ENCODE data around the gene MUSTN1. TPM values are rescaled to one million over a fixed set of nuclear protein-coding genes. Genes with fewer than 3 reads are reported as not detected.
A peak's percentile ranks its signal among the peaks of the same experiment; 100 is the strongest.

Gene MUSTN1
- total and polyA plus RNA-seq, 2 of the 13 experiments (the other 11 are each of a cell fraction or from before 2014, with no cell fraction given), result 0.84 to 1.4 TPM

GRCh38 chr3:52794612-52795099 is 40.2 kb downstream of the MUSTN1 start, which contains the start of gene ITIH3 (continued):
- TF ChIP-seq ZNF318 (CRISPR knock-in tag; IDR thresholded peaks at IDR 0.05) (no peak), ZNF850 (CRISPR knock-in tag; conservative IDR thresholded peaks at IDR 0.05) (no peak), ZNF564 (CRISPR knock-in tag; IDR thresholded peaks at IDR 0.05) (no peak), ZNF275 (CRISPR knock-in tag; IDR thresholded peaks at IDR 0.05; ENCODE audit: borderline replicate concordance) (no peak), CSRNP1 (CRISPR knock-in tag; IDR thresholded peaks at IDR 0.05) (0 out of 2 replicates have a peak, but pooled peaks have one; percentile 18), ESRRA (CRISPR knock-in tag; IDR thresholded peaks at IDR 0.05; ENCODE audit: low read depth) (no peak), ZNF546 (CRISPR knock-in tag; conservative IDR thresholded peaks at IDR 0.05) (no peak), ATF2 (CRISPR knock-in tag; IDR thresholded peaks at IDR 0.05) (0 out of 2 replicates have a peak, but pooled peaks have one; percentile 0), ZNF44 (CRISPR knock-in tag; IDR thresholded peaks at IDR 0.05) (0 out of 2 replicates have a peak, but pooled peaks have one; percentile 55), ZNF841 (CRISPR knock-in tag; IDR thresholded peaks at IDR 0.05; ENCODE audit: borderline replicate concordance) (no peak), ZNF350 (CRISPR knock-in tag; IDR thresholded peaks at IDR 0.05; ENCODE audit: borderline replicate concordance, low read depth) (no peak), ZNF777 (CRISPR knock-in tag; IDR thresholded peaks at IDR 0.05) (no peak)
